Endothelial cell (in vitro differentiated cells): ENCODE data around the gene PDCD11. TPM values are rescaled to one million over a fixed set of nuclear protein-coding genes. Genes with fewer than 3 reads are reported as not detected.
"Not testable (repeated sequence)": the region's sequence is repeated elsewhere in the genome, so short reads cannot be mapped to it uniquely, and the experiment has no call there.

Experiments
- DNase-seq: peaks from one replicate; pipeline ENCODE4 v3.0.0; 2021; ENCODE audit warnings: low spot score
- H3K27ac Mint-ChIP-seq: one replicate; pipeline ENCODE4 v1.8.0; 2021; ENCODE audit warnings: mixed read lengths, inconsistent platforms; ENCODE audit not compliant: unreplicated experiment
- H3K27me3 Mint-ChIP-seq: one replicate; pipeline ENCODE4 v1.8.0; 2021; ENCODE audit warnings: mild to moderate bottlenecking, moderate library complexity, mixed read lengths, inconsistent platforms; ENCODE audit not compliant: unreplicated experiment
- H3K36me3 Mint-ChIP-seq: one replicate; pipeline ENCODE4 v1.8.0; 2021; ENCODE audit warnings: mild to moderate bottlenecking, low read depth, mixed read lengths, inconsistent platforms; ENCODE audit not compliant: unreplicated experiment
- H3K4me1 Mint-ChIP-seq: one replicate; pipeline ENCODE4 v1.8.0; 2021; ENCODE audit warnings: mild to moderate bottlenecking, mixed read lengths, inconsistent platforms; ENCODE audit not compliant: unreplicated experiment
- H3K4me3 Mint-ChIP-seq: one replicate; pipeline ENCODE4 v1.8.0; 2021; ENCODE audit warnings: mild to moderate bottlenecking, mixed read lengths, inconsistent platforms; ENCODE audit not compliant: unreplicated experiment
- H3K9me3 Mint-ChIP-seq: one replicate; pipeline ENCODE4 v1.8.0; 2021; ENCODE audit warnings: mixed read lengths, inconsistent platforms; ENCODE audit not compliant: unreplicated experiment
- CTCF ChIP-seq: fragments of 200-600 bp; sonication (generic); IDR thresholded peaks from one replicate; pipeline ENCODE4 v1.5.0; 2021; ENCODE audit warnings: antibody characterized with exemption; ENCODE audit not compliant: unreplicated experiment
- total RNA-seq: library from RNA; stranded (reverse); fragmentation: NEBNext Ultra II Directional; extraction: Animal tissue kit (Norgen Biotek cat#: 25700); gene quantifications from one replicate; pipeline ENCODE4 v1.2.1, GENCODE V29; 2021; ENCODE audit not compliant: unreplicated experiment

The PDCD11 gene
- total RNA-seq, 1 donor from 2014 or later = 43.7 TPM

- Mint-ChIP-seq H3K9me3 (no peaks in the 10 kb centered on the region), H3K4me1 (no peaks in the 10 kb centered on the region), H3K27me3 (no peaks in the 10 kb centered on the region), H3K27ac (no peak overlapping the region), H3K36me3 (peaks cover 3% of the 10 kb centered on the region), H3K4me3 (no peak overlapping the region)
- no peak for TF ChIP-seq CTCF
- DNase-seq = no peak
Observed at GRCh38 chr10:103355906-103356599, 40.4 kb upstream of the PDCD11 start.

DNA sequence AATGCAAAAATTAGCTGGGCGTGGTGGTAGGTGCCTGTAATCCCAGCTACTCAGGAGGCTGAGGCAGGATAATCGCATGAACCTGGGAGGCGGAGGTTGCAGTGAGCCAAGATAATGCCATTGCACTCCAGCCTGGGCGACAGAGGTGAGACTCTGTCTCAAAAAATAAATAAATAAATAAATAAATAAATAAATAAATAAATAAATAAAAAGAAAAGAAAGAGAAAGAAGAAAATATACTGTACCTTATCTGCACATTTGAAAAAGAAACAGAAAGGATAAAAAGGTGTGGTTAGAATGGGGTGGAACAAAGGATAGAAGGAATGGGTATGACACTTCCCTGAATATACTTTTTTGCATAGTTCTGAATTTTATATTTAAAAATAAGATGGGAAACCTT, 36.9 kb upstream of the PDCD11 start:
- not testable (repeated sequence) for H3K36me3 Mint-ChIP-seq, H3K27me3 Mint-ChIP-seq, H3K9me3 Mint-ChIP-seq, H3K4me1 Mint-ChIP-seq, DNase-seq, H3K27ac Mint-ChIP-seq, H3K4me3 Mint-ChIP-seq

DNA sequence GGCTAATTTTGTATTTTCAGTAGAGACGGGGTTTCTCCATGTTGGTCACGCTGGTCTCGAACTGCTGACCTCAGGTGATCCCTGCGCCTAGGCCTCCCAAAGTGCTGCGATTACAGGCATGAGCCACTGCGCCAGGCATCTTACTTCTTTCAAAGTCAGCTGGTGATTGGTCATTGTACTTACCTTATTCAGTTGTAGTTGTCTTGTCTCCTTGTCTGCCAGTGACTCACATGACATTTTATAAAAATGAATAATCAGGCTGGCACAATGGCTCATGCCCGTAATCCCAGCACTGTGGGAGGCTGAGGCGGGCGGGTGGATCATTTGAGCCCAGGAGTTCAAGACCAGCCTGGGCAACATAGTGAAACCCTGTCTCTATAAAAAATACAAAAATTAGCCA, 35.6 kb upstream of the PDCD11 start:
- not testable (repeated sequence) for H3K27me3 Mint-ChIP-seq, DNase-seq, H3K27ac Mint-ChIP-seq, H3K4me3 Mint-ChIP-seq, H3K4me1 Mint-ChIP-seq, H3K9me3 Mint-ChIP-seq, H3K36me3 Mint-ChIP-seq

DNA sequence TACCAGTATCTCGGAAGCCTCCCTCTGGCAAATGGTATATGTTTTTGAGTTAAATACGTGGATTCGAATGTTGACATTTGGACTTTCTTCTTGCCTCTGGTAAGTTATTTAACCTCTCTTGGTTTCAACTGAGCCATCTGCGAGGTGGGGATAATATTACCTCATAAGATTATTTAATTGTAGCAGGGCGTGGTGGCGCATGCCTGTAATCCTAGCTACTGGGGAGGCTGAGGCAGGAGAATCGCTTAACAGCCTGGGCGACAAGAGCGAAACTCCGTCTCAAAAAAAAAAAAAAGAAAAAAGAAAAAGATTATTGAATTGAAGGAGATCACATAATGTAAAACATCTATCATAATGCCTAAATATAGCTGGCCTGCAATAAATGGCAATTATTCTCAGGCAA, 29.0 kb upstream of the PDCD11 start:
- Mint-ChIP-seq H3K4me3 (peak overlapping the region; percentile 90), H3K27me3 (peaks cover 3% of the 10 kb centered on the region), H3K4me1 (no peaks in the 10 kb centered on the region), H3K27ac (peak overlapping the region; percentile 90), H3K9me3 (no peaks in the 10 kb centered on the region), H3K36me3 (peaks cover 5% of the 10 kb centered on the region)
- no peak for DNase-seq
- TF ChIP-seq CTCF = no peak

- Mint-ChIP-seq H3K4me1 (no peaks in the 10 kb centered on the region), H3K9me3 (no peaks in the 10 kb centered on the region), H3K4me3 (peak within 1 kb of the TSS; percentile 90), H3K36me3 (peaks cover 5% of the 10 kb centered on the region), H3K27me3 (peaks cover 3% of the 10 kb centered on the region), H3K27ac (peak within 1 kb of the TSS; percentile 90)
- DNase-seq = peak; percentile 84
- no peak for TF ChIP-seq CTCF
Observed at GRCh38 chr10:103367782-103368518, 28.5 kb upstream of the PDCD11 start, which contains the start of gene TAF5. Gene TAF5 (plus strand): TSS chr10:103367976. CDS start chr10:103367990, 14 bp downstream.

- peaks cover 11% of the 10 kb centered on the region for H3K36me3 Mint-ChIP-seq
- no peaks in the 10 kb centered on the region for H3K9me3 Mint-ChIP-seq
- peaks cover 6% of the 10 kb centered on the region for H3K4me1 Mint-ChIP-seq
- no peak for DNase-seq
- peak overlapping the region; percentile 21 for H3K4me3 Mint-ChIP-seq
- TF ChIP-seq CTCF = no peak
- no peak overlapping the region for H3K27ac Mint-ChIP-seq
- peaks cover 1% of the 10 kb centered on the region for H3K27me3 Mint-ChIP-seq
Observed at GRCh38 chr10:103373544-103373943, 22.9 kb upstream of the PDCD11 start.
